Nephron progenitor cell (in vitro differentiated cells): ENCODE data around the gene TGM3.

Experiments used
- DNase-seq: peaks from one replicate; pipeline ENCODE4 v3.0.0; 2021
- H3K27ac Mint-ChIP-seq: 2 replicates; pipeline ENCODE4 v1.8.0; 2021; ENCODE audit warnings: mild to moderate bottlenecking, moderate library complexity, mixed read lengths
- H3K27me3 Mint-ChIP-seq: 2 replicates; pipeline ENCODE4 v1.8.0; 2021; ENCODE audit warnings: mild to moderate bottlenecking, low read depth, mixed read lengths; ENCODE audit not compliant: poor library complexity
- H3K36me3 Mint-ChIP-seq: 2 replicates; pipeline ENCODE4 v1.8.0; 2021; ENCODE audit warnings: low read depth, mixed read lengths
- H3K4me1 Mint-ChIP-seq: 2 replicates; pipeline ENCODE4 v1.8.0; 2021; ENCODE audit warnings: mixed read lengths
- H3K4me3 Mint-ChIP-seq: 2 replicates; pipeline ENCODE4 v1.8.0; 2021; ENCODE audit warnings: mild to moderate bottlenecking, moderate library complexity, mixed read lengths
- H3K9me3 Mint-ChIP-seq: 2 replicates; pipeline ENCODE4 v1.8.0; 2021; ENCODE audit warnings: mild to moderate bottlenecking, moderate library complexity, mixed read lengths
- TF ChIP-seq, protein P1 (sequence below): fragments of 200-600 bp; sonication (generic); IDR thresholded peaks from 2 replicates; pipeline ENCODE4 v1.5.0; 2021; ENCODE audit warnings: antibody characterized with exemption

TGM3 gene

DNA sequence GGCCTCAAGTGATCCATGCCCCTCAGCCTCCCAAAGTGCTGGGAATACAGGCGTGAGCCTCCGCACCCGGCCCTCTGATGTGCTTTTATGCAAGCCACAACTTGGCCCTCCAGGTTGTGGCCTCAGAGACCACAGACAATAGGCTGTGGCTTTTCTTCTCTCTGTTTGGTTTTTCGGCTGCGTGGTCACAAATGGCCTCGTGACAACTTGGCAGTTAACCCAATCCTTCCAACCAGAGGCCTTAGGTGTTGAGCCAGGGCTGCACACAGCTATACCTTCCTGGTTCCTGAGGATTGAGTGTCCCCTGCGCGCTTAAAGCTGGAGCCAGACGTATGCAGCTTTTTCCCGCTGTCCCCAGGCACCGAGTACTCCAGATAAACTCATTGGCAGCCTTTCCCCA, 6.3 kb upstream of the TGM3 start:
- Mint-ChIP-seq H3K4me3 (no peak overlapping the region), H3K36me3 (no peaks in the 10 kb centered on the region), H3K9me3 (no peaks in the 10 kb centered on the region), H3K4me1 (peaks cover 31% of the 10 kb centered on the region), H3K27me3 (peaks cover 5% of the 10 kb centered on the region), H3K27ac (no peak overlapping the region)
- TF ChIP-seq, protein P1, sequence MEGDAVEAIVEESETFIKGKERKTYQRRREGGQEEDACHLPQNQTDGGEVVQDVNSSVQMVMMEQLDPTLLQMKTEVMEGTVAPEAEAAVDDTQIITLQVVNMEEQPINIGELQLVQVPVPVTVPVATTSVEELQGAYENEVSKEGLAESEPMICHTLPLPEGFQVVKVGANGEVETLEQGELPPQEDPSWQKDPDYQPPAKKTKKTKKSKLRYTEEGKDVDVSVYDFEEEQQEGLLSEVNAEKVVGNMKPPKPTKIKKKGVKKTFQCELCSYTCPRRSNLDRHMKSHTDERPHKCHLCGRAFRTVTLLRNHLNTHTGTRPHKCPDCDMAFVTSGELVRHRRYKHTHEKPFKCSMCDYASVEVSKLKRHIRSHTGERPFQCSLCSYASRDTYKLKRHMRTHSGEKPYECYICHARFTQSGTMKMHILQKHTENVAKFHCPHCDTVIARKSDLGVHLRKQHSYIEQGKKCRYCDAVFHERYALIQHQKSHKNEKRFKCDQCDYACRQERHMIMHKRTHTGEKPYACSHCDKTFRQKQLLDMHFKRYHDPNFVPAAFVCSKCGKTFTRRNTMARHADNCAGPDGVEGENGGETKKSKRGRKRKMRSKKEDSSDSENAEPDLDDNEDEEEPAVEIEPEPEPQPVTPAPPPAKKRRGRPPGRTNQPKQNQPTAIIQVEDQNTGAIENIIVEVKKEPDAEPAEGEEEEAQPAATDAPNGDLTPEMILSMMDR: no peak
- DNase-seq: no peak

DNA sequence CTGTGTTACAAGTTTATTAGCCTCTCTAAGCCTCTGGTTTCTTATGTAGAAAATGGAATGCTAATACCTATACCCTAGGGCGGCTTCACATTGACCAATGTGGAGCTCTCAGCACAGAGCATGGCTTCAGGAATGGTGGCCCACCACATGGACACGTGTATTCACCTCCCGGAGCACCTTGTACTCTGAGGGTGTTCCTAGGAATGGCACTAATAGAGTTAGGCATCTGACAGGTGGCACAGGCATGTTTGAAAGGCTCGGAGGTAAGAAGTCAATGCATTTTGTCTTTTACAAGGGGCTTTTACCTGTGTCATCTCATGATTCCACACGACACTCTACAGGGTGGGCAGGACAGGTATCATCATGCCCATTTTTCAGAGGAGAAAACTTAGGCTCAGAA, 5.3 kb upstream of the TGM3 start:
- Mint-ChIP-seq H3K27me3 (peaks cover 5% of the 10 kb centered on the region), H3K27ac (no peak overlapping the region), H3K9me3 (no peaks in the 10 kb centered on the region), H3K4me3 (no peak overlapping the region), H3K36me3 (no peaks in the 10 kb centered on the region), H3K4me1 (peaks cover 38% of the 10 kb centered on the region)
- no peak for DNase-seq
- TF ChIP-seq, protein P1: no peak

DNA sequence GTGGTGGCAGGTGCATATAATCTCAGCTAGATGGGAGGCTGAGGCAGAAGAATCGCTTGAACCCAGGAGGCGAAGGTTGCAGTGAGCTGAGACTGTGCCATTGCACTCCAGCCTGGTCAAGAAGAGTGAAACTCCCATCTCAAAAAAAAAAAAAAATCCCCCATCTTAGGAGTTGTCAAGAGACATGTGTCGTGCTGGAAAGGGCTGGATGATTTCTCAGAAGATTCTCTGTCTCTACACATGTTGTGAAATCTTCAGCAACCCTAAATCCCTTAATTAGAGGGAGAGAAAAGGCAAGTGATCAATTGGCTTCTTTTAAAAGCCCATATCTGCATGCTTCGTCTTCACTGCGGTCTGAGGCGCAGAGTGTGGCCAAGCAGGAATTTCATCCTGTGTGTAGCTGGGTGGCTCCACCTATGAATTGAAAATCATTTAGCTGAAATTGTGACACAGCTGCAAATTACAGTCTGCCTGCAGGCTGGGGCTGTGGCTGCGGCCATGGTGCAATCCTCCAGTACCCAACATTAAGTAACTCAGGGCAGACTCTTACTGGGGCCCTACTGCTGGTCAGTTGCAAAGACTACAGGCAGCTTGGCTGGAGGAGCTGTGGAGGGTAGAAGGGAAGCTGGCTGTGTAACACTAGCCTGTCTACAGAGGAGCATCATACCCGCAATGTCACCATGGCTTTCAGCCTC, 3.2 kb upstream of the TGM3 start:
- TF ChIP-seq, protein P1: no peak
- no peak overlapping the region for H3K4me3 Mint-ChIP-seq
- H3K9me3 Mint-ChIP-seq: no peaks in the 10 kb centered on the region
- no peaks in the 10 kb centered on the region for H3K36me3 Mint-ChIP-seq
- H3K27ac Mint-ChIP-seq: no peak overlapping the region
- peaks cover 59% of the 10 kb centered on the region for H3K4me1 Mint-ChIP-seq
- peaks cover 5% of the 10 kb centered on the region for H3K27me3 Mint-ChIP-seq
- DNase-seq: no peak

DNA sequence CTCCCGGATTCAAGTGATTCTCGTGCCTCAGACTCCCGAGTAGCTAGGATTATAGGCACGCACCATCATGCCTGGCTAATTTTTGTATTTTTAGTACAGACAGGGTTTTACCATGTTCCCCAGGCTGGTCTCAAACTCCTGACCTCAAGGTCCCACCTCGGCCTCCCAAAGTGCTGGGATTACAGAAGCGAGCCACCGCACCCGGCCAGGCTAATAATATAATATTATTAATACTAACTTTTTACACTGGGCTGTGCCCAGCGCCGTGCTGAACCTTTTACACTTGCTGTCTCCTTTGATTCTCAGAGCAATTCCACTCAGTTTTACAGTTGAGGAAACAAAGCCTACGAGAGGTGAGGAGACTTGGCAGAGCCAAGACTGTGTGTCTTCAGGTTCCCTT, 2.3 kb upstream of the TGM3 start:
- peaks cover 5% of the 10 kb centered on the region for H3K27me3 Mint-ChIP-seq
- DNase-seq: no peak
- no peaks in the 10 kb centered on the region for H3K9me3 Mint-ChIP-seq
- TF ChIP-seq, protein P1: no peak
- H3K4me3 Mint-ChIP-seq: no peak overlapping the region
- peaks cover 64% of the 10 kb centered on the region for H3K4me1 Mint-ChIP-seq
- no peaks in the 10 kb centered on the region for H3K36me3 Mint-ChIP-seq
- no peak overlapping the region for H3K27ac Mint-ChIP-seq

DNA sequence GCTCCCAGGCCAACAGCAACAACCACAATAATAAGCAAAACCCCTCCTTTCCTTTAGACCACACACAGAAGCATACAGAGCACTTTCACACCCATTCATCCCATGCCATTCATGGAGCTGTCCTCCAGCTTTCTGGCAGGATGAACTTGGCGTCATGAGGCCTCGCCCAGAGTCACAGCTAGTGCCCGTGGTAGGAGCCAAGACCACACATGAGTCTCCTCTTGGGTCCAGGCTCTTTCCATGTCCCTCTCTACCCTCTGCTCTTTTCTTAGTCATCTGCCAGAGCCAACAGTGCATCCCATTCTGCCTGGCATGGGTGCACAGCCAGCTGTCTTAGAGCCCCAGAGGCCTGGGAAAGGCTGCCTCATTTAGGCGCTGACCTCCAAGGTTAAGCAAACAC, 1.8 kb upstream of the TGM3 start:
- Mint-ChIP-seq H3K27ac (no peak overlapping the region), H3K4me1 (peaks cover 64% of the 10 kb centered on the region), H3K4me3 (no peak overlapping the region), H3K36me3 (no peaks in the 10 kb centered on the region), H3K9me3 (no peaks in the 10 kb centered on the region), H3K27me3 (peaks cover 5% of the 10 kb centered on the region)
- DNase-seq: no peak
- TF ChIP-seq, protein P1: no peak

DNA sequence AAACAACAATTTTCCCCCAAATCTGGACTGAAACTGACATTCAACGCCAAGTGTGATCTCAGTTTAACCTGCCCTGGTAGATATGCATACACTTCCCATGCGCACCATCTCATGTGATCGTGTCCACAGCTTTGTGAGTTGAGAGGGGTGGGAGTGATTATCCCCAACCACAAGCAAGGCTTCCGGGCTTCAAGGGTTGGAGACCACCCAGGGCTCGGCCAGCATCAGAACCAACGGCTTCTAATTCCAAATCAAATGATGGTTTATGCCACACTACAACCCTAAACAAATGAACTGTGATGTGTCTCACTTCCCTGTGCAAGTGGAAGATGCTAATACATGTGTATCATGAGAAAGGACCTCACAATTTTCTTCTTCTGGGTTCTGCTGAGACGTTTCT, 515 bp upstream of the TGM3 start:
- Mint-ChIP-seq H3K27ac (no peak overlapping the region), H3K9me3 (no peaks in the 10 kb centered on the region), H3K36me3 (no peaks in the 10 kb centered on the region), H3K4me3 (no peak overlapping the region), H3K27me3 (peaks cover 13% of the 10 kb centered on the region), H3K4me1 (peaks cover 58% of the 10 kb centered on the region)
- no peak for DNase-seq
- TF ChIP-seq, protein P1: no peak
